GM19467 (cell line): ENCODE data around the gene UBE2K.
A peak's percentile ranks its signal among the peaks of the same experiment; 100 is the strongest.
"Not testable (repeated sequence)": the region's sequence is repeated elsewhere in the genome, so short reads cannot be mapped to it uniquely, and the experiment has no call there.

Source experiments
- ATAC-seq: cut with Tn5 transposase; IDR thresholded peaks from one replicate; pipeline ENCODE4 v1.9.1; 2021; ENCODE audit warnings: mild to moderate bottlenecking, moderate library complexity; ENCODE audit not compliant: unreplicated experiment

Gene UBE2K

DNA sequence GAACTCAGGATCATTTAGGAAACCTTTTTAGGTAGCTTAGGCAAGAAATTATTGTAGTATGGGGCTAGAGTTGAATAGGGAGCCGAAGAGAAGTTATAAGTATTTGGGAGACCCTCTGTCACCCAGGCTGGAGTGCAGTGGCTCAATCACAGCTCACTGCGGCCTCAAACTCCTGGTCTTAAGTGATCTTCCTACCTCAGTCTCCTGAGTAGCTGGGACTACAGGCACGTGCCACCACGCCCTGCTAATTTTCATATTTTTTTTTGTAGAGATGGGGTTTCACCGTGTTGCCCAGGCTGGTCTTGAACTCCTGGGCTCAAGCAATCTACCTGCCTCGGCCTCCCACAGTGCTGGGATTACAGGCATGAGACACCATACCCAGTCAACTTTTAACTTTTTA is 23.3 kb downstream of the UBE2K start:
- not testable (repeated sequence) for ATAC-seq

DNA sequence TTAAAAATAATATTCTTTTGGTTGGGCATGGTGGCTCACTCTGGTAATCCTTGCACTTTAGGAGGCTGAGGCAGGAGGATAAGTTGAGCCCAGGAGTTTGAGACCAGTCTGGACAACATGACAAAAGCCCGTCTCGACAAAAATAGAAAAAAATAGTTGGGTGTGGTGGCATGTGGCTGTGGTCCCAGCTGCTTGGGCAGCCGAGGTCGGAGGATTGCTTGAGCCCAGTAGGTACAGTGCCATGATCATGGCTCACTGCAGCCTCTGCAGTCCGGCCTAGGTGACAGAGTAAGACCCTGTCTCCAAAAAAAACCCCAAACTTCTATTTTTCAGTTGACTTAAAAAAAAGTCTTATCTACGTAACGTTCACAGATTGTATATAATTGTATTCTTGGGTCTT is 23.9 kb downstream of the UBE2K start:
- no peak for ATAC-seq

- no peak for ATAC-seq
These were observed 31.6 kb downstream of the UBE2K start for GRCh38 chr4:39729557-39729956.

DNA sequence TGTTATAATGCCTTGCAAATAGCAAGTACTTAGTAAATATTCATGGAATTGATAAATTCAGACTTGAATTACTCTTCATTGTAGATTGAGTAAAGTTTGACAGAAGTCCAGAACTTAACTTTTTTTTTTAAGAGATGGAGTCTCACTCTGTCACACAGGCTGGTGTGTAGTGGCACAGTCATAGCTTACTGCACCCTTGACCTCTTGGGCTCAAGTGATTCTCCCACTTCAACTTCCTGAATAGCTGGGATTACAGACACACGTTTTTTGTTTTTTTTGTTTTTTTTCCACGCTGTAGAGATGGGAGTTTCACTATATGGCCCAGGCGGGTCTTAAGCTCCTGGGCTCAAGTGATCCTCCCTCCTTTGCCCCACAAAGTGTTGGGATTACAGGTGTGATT is 32.1 kb downstream of the UBE2K start:
- ATAC-seq = no peak

- no peak for ATAC-seq
These were observed 34.0 kb downstream of the UBE2K start for GRCh38 chr4:39731908-39732307.

GRCh38 chr4:39732728-39733127 is 34.8 kb downstream of the UBE2K start:
- no peak for ATAC-seq

DNA sequence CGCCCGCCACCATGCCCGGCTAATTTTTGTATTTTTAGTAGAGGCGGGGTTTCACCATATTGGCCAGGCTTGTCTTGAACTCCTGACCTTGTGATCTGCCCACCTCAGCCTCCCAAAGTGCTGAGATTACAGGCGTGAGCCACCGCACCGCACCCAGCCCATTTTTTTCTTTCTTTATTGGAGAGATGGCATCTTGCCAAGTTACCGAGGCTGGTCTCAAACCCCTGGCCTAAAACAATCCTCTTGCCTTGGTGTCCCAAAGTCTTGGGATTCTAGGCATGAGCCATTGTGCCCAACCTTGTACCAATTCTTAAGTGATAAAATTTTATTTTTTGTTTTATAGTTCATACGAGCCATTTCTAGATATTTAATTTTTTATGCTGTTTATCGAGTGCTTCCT is 41.7 kb downstream of the UBE2K start:
- not testable (repeated sequence) for ATAC-seq

DNA sequence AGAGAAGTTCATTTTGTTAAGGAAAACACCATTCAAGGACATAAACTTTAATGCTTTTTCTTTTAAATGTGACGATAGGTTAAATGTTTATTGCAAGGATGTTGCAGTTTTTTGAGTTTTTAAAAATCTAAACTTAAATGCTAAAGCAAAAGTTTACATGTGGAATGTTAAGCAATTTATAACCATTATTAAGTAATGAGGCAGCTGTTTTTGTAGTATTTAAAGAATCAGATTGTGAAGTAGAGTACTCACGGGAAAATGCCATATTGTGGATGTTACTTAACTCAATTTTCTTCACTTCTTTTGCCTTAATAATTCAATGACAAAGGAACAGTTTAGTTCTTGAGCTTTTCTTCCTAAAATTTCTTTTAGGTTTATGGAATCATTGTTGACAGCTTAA is 43.5 kb downstream of the UBE2K start:
- ATAC-seq = no peak

GRCh38 chr4:39745920-39746319 is 48.0 kb downstream of the UBE2K start:
- no peak for ATAC-seq

GRCh38 chr4:39750216-39750615 is 52.3 kb downstream of the UBE2K start:
- no peak for ATAC-seq

- ATAC-seq = no peak
These were observed 56.4 kb downstream of the UBE2K start for GRCh38 chr4:39754309-39754708.

DNA sequence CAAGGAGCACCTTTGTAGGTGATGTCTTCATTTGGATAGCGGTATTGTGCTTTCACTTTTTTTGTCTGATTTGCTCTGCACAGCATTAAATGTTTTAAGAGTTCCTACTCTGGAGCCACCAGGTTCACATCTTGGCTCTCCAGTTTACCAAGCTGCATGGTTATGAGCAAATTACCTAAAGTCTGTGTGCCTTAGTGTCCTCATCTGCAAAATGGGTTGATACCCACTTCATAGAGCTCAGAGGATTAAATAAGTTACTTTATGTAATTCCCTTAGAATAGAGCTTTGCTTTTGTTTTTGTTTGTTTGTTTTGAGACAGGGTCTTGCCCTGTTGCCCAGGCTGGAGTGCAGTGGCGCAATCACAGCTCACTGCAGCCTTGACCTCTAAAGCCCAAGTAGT is 58.2 kb downstream of the UBE2K start:
- no peak for ATAC-seq

- ATAC-seq = no peak
These were observed 60.2 kb downstream of the UBE2K start for GRCh38 chr4:39758176-39758575.

DNA sequence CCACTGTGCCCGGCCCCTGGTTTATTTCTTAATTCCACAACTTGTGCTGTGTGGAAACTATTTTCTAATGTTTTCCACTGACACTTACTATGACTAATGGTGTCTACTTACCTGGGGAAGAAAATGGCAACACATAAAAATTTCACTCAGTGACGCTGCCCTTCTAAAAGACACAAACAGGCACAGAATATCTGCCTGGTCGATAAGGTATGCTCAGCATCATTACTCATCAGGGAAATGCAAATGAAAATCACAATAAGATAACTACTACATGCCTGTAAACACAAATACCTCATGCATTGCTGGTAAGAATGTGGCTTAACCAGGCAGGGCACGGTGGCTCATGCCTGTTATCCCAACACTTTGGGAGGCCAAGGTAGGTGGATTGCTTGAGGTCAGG is 61.6 kb downstream of the UBE2K start:
- no peak for ATAC-seq

GRCh38 chr4:39761005-39761667 is 63.2 kb downstream of the UBE2K start:
- ATAC-seq = no peak

GRCh38 chr4:39763714-39764572 is 66.0 kb downstream of the UBE2K start:
- ATAC-seq = peak; percentile 57

DNA sequence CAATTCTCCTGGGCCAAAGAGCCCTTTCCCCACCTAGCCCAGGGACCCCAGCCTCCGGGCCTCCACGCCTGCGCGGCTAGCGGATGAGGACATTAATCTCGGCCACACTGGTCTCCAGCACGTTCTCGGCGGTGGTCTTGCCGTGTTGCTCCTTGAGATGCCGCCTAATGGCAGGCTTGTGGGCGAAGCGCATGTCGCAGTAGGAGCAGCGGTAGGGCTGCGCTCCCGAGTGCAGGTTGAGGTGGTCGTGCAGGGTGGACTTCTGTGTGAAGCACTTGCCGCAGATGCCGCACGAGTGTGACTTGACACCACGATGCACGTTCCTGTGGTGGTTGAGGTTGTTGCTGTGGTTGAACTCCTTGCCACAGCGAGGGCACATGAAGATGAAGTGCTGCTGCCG is 72.1 kb downstream of the UBE2K start:
- no peak for ATAC-seq

DNA sequence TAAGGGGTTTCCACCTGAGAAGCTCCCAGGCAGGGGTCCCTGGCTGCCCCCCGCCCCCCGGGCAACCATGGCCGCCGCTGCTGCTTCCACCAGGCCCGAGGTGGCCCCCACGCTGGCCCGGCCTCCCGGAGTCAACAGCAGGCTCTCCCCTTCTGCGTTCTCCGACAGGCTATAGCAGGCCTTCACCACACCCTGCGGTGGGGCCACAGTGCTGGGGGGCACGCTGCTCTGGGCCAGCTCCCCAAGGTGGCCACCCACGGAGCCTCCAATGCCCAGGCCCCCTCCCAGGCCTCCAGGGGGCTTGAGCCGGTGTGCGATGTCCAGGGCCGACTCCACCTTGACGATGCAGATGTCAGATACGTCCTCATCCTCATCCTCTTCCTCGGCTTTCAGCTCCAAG is 72.5 kb downstream of the UBE2K start:
- no peak for ATAC-seq

GRCh38 chr4:39770969-39771724 is 73.2 kb downstream of the UBE2K start:
- no peak for ATAC-seq

DNA sequence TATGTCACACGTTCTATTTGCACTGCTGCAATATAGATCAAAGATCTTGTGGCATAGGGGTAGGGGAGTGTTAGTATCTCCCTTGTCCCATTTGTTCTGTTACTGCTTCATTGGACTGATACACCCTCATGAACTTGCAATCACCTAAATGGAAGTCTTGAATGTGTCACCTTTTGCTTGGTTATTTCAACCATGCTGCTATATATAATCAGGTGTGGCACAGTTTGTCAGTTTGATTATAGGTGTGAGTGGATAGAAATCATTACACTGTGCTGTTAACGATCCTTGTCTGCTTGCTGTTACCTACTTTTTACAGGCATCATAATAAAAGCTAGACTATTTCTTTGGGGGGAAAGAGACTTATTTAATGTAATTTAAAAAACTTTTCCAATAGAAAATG is 84.1 kb downstream of the UBE2K start:
- not testable (repeated sequence) for ATAC-seq

DNA sequence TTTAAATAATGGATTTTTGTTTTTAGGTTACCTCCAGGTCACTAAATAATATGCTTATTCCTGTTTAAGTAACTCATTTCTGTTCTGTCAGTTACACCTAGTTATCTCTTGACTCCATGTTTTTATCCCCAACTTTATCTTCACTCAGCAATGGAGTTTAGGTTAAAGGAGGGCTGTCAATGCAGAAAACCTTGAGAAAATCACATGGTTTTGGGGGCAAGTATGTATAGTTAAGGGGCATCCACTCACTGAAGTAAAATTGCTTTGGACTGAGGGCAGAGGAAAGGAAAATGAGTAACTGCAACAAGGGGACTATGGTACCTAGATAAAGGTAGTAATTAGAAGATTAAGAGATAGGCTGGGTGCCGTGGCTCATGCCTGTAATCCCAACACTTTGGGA is 87.1 kb downstream of the UBE2K start:
- ATAC-seq = no peak

DNA sequence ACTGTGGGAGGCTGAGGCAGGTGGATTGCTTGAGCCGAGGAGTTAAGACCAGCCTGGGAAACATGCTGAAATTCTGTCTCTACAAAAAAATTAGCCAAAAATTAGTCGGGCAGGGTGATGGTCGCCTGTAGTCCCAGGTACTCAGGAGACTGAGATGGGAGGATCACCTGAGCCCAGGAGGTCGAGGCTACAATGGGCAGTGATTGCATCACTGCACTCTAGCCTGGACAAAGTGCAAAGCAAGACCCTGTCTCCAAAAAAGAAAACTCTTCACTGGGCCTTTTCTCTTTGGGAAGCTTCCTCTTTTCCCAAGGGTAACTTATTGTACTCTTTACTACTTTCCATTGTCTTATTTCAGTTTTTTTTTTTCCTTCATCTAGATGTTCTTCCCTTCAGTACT is 88.9 kb downstream of the UBE2K start:
- ATAC-seq = no peak
